ENCODE data around the gene CTNNA3.
"Not testable (repeated sequence)": the region's sequence is repeated elsewhere in the genome, so short reads cannot be mapped to it uniquely, and the experiment has no call there.

The CTNNA3 gene

DNA sequence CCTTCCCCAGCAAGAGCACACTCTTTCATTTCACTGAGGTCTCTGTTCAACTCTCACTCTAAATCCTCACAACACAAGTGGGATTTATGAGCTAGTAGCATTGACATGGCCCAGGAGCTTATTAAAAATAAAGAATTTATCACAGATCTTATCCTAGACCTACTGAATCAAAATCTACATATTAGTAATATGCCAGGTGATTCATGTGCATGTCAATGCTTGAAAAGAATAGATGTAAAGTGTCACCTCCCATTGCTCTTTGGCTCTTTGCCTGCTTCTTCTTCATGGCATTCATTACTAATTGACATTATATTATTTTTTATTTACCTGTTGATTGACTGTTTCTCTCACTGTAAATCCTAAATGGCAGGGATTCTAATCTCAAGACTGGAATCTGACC lies 1229.4 kb downstream of the CTNNA3 start:
- DNase-seq = no peak

- DNase-seq = no peak
These were observed 1232.4 kb downstream of the CTNNA3 start for GRCh38 chr10:66463611-66464010.

- DNase-seq = no peak
These were observed 1238.4 kb downstream of the CTNNA3 start for GRCh38 chr10:66457629-66458028.

GRCh38 chr10:66455304-66455703 lies 1240.7 kb downstream of the CTNNA3 start:
- DNase-seq = no peak

DNA sequence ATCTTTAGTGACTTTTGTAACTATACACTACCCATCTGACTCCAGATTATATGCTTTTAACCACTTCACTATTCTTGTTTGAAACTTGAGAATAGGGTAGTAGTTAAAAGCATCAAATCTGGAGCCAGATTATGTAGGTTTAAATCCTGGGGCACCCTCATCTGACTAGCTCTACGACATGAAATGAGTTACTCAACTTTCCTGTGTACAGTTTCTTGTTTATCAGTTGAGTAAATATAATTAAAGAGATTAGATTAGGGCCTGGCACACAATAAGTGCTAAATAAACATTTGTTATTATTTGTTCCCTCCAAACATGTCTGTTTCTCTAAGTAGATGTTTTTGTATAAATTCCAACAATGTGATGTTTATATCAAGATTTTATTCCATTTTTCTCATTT lies 1255.4 kb downstream of the CTNNA3 start:
- no peak for DNase-seq

GRCh38 chr10:66414943-66415342 lies 1281.1 kb downstream of the CTNNA3 start:
- no peak for DNase-seq

DNA sequence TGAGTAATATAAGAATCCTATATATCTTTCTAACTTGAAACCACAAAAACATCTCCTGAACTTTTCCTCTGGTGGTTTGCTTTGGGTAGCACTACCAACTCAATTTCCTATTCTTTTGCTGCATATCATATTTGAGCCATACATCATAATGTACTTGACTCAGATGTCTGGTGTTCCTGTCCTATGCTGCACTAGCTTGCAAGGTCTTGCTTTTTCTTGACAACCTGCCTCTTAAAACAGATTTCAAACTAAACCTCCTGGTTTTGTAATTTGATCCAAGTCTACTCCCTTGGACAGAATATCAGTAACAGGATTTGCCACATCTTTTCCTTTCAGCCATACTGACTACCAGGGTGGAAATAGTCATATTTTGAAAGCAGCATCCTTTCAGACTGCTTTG lies 1290.4 kb downstream of the CTNNA3 start:
- DNase-seq = no peak

DNA sequence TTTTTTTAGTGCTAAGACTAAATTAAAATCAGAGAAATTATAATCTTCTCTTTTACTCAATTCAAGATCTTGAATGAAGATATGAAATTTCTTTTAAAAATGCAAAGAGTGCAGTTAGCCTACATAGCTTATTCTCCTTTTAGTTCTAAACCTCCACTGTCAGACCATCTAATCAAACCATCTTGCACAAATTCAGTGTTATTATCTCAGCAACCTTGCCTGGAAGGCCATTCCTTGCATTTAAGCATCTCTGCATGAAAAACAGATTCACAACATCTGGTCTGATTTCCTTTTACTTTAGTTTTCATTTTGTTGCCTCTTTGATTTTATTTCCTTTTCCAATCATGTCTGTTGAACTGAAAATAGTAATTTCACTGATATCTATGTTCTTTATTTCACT lies 1297.3 kb downstream of the CTNNA3 start:
- DNase-seq = no peak

DNA sequence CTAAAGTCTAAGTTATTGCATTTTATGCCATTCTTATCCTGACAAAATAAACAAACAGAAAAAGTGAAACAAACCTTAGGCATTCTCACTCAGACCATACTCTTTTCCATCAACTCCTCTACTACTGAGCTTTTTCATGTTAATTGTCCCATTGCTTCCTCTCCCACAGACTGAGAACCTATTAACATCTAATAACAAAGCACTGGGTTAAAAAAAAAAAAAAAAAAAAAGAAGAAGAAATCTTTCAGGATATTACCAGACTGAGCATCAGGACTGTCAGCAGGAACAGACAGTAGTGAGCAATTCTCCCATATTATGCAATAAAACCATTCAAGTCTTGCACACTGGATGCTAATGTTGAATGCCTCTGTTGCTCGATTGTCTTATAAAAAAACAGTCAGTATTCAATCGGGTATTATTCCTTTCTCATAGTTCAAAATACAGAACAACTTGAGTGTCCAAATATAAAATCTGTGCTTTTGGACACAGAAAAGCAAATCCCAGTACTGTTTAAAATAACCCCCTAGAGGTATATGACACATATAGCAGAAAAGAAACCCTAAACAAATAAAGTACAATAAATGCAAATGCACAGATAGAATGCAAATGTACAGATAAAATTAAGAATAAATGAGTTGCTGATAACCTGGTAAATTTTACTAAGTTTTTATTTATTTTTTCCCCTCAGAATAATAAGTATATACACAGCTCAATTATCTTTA lies 1301.5 kb downstream of the CTNNA3 start:
- DNase-seq = no peak

DNA sequence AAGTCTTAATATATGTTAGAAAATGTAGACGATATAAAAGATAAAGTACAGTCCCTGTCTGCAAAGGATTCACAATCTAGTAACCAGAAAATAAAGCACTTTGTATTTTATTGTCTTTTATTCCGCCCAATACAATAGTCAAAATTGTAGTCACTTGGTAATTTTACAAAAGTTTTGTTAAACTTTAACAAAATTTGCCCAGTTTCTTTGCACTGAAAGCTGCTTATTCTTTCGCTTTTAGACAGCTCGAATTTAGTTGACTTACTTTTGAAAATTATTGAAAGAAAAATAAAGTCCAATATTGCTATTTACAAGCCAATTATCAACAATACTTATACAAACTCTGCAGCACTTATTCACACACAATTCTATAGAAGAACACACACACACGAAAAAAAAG lies 1305.1 kb downstream of the CTNNA3 start:
- DNase-seq = no peak

- DNase-seq = no peak
These were observed 1315.0 kb downstream of the CTNNA3 start for GRCh38 chr10:66381045-66381444.

GRCh38 chr10:66378117-66378876 lies 1317.7 kb downstream of the CTNNA3 start:
- DNase-seq = no peak

DNA sequence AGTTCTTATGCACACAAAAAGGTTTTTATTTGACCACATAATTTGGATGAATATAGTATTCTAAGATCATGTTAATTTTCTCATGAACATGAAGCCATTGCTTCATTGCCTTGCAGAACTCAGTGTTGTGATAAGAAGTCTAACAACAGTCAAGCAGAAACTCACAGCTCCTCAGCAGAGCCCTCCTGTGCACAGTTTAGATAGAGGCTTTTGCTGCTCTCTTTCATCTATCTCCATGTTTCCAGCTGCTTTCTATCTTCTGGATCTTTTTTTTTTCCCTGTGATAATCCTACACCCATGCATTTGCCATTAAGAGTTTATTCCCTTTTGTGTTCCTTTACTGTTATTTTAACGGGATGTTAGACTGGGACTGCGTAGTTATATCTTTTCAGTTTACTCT lies 1327.8 kb downstream of the CTNNA3 start:
- no peak for DNase-seq

DNA sequence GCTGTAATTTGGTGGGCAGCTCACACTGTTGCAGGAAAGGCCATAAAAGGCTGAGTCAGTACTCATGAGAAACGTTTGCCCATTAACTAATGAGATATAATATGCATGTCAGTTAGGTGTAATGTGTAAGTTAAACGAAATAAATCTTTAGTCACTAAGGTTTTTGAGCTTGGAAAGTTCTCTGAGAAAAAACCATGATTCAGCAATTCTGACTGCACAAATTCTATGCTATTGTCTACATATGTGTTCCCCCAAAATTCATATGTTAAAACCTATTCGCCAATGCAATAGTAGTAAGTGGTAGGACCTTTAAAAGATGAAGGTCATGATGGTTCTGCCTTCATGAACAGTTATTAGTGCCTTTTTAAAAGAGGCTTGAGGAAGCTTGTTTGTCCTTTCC lies 1329.8 kb downstream of the CTNNA3 start:
- no peak for DNase-seq

DNA sequence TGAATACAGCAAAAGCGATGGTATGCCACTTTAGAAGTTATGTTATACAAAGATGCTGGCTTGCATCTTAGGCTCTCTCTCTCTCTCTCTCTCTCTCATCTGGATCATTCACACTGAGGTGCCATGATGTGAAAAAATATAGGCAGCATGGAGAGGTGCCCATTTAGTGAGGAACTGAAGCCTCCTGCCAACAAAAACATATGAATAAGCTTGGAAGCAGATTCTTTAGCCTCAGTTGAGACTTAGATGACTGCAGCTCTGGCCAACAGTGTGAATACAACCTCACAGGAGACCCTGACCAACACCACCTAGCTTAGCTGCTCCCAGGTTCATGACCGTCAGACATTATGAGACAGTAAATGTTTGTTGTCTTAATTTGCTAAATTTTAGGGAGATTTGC lies 1330.3 kb downstream of the CTNNA3 start:
- DNase-seq = no peak

- DNase-seq = no peak
These were observed 1333.5 kb downstream of the CTNNA3 start for GRCh38 chr10:66362522-66362921.

DNA sequence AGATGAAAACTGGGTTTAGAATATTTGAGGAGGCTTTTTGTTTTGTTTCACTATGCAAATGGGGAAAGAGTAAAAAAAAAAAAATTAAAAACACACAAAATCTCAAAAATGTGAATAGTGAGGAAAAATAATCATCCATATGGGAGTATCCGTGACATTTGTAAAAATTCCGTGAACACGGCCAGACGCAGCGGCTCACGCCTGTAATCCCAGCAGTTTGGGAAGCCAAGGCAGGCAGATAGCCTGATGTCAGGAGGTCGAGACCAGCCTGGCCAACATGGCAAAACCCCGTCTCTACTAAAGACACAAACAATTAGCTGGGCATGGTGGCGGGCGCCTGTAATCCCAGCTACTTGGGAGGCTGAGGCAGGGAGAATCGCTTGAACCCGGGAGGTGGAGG lies 1342.2 kb downstream of the CTNNA3 start:
- not testable (repeated sequence) for DNase-seq

GRCh38 chr10:66353422-66353821 lies 1342.6 kb downstream of the CTNNA3 start:
- DNase-seq = no peak

DNA sequence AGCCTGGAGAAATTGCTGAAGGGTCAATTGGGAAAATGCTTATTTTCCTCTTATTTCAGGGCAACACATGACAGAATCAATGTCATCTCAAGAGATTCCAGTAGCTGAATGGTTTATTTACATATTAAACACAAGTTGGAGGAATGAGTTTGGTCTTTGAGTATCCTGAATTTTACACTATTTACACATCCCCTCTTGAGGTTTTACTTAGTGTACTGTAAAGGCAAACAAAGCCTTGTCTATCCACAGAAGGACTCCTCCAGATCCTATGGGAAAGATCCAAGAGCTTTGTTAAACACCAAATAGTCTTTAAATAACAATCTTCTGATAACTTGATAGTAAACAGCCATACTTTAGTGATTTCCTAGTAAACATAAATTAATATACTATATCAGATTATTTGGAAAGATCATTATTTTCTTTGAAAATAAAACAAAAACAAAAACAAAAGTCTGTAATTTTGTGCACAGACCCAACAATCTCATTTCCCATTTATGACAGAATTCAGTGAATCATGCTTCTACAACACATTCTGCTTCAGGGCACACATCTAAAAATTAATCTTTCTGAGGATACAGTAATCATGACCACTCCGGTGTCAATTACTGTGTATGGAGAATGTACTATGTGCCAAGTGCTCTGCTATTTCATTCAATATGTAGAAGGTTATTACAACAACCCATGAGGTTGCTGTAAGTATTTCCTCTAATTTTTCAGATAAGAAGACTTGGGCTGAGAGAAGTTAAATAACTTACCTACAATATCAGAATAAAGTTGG lies 1345.2 kb downstream of the CTNNA3 start:
- DNase-seq = no peak

- no peak for DNase-seq
These were observed 1346.3 kb downstream of the CTNNA3 start for GRCh38 chr10:66349726-66350125.

DNA sequence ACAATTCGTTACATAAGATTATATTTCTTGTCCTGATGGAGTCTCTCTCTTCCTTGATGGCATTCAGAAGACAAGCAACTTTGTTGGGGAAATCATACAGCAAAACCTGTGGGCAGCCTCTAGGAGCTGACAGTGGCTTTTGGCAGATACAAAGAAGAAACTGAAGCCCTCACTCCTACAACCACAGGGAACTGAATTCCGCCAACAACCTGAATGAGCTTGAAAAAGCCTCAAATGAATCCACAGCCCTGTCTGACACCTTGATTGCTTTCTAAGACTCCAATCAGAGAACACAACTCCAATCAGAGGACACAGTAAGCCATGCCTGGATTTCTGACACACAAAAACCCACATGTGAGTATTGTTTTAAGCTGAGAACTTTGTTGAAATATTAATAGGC lies 1346.9 kb downstream of the CTNNA3 start:
- DNase-seq = no peak

DNA sequence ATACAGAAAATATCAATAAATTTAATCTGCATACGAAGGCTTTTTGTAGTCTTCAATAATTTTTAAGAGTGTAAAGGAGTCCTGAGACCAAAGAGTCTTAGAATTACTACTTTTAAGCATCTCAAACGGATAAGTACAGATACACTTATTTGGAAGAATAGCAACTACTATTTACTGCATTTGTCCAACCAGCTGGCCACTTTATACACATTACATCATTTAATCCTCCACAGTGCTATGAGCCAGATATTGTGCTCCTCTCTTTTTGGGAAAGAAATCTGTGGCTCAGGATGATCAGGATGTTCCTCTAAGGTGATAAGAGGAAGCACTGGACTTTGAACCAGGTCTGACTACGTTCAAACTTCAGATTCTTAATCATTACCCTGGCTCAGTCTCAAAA lies 1358.8 kb downstream of the CTNNA3 start:
- no peak for DNase-seq

- no peak for DNase-seq
These were observed 1359.2 kb downstream of the CTNNA3 start for GRCh38 chr10:66336791-66337190.

DNA sequence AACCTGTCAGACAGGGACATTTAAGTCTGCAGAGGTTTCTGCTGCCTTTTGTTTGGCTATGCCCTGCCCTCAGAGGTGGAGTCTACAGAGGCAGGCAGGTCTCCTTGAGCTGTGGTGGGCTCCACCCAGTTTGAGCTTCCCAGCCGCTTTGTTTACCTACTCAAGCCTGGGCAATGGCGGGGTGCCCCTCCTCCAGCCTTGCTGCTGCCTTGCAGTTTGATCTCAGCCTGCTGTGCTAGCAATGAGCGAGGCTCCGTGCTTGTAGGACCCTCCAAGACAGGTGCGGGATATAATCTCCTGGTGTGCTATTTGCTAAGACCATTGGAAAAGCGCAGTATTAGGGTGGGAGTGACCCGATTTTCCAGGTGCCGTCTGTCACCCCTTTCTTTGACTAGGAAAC lies 1360.2 kb downstream of the CTNNA3 start:
- DNase-seq = not testable (repeated sequence)

All from NCI-H526 treated with DMSO at 0.1 percent for 48 hours (cell line).